H9 (cell line): ENCODE data around the gene MED27. TPM values are rescaled to one million over a fixed set of nuclear protein-coding genes. Genes with fewer than 3 reads are reported as not detected.
A peak's percentile ranks its signal among the peaks of the same experiment; 100 is the strongest.

Experiments used
- DNase-seq: peaks from one replicate; pipeline ENCODE4 v3.0.0-alpha.2; 2017
- H2AFZ ChIP-seq: one replicate; pipeline ENCODE4 v1.6.1; 2013; ENCODE audit warnings: mild to moderate bottlenecking, low read length, control low read depth, moderate library complexity
- H2AK5ac ChIP-seq: 2 replicates; pipeline ENCODE4 v1.6.1; 2013; ENCODE audit warnings: low read length, control low read depth, mixed read lengths; ENCODE audit not compliant: insufficient read length
- H2BK120ac ChIP-seq: one replicate; pipeline ENCODE4 v1.6.1; 2013; ENCODE audit warnings: low read depth, mild to moderate bottlenecking, low read length, control low read depth, inconsistent platforms; ENCODE audit not compliant: poor library complexity, severe bottlenecking
- H2BK12ac ChIP-seq: 2 replicates; pipeline ENCODE4 v1.6.1; 2013; ENCODE audit warnings: low read length, control low read depth, mixed read lengths, low read depth; ENCODE audit not compliant: insufficient read length
- H2BK15ac ChIP-seq: 2 replicates; pipeline ENCODE4 v1.6.1; 2013; ENCODE audit warnings: low read depth, low read length, control low read depth
- H2BK20ac ChIP-seq: one replicate; pipeline ENCODE4 v1.6.1; 2013; ENCODE audit warnings: low read depth, mild to moderate bottlenecking, low read length, control low read depth, inconsistent platforms; ENCODE audit not compliant: poor library complexity, severe bottlenecking
- H2BK5ac ChIP-seq: 2 replicates; pipeline ENCODE4 v1.6.1; 2013; ENCODE audit warnings: low read length, control low read depth, mixed read lengths; ENCODE audit not compliant: insufficient read length
- H3K14ac ChIP-seq: 2 replicates; pipeline ENCODE4 v1.6.1; 2013; ENCODE audit warnings: low read length, control low read depth; ENCODE audit not compliant: insufficient read depth
- H3K18ac ChIP-seq: 2 replicates; pipeline ENCODE4 v1.6.1; 2013; ENCODE audit warnings: low read depth, mild to moderate bottlenecking, mixed read lengths, low read length, control low read depth; ENCODE audit not compliant: insufficient read length
- H3K23ac ChIP-seq: 2 replicates; pipeline ENCODE4 v1.6.1; 2013; ENCODE audit warnings: low read length, control low read depth, mixed read lengths, low read depth; ENCODE audit not compliant: insufficient read length
- H3K23me2 ChIP-seq: 2 replicates; pipeline ENCODE4 v1.6.1; 2013; ENCODE audit warnings: low read depth, mild to moderate bottlenecking, mixed read lengths, low read length, control low read depth; ENCODE audit not compliant: insufficient read length, poor library complexity, severe bottlenecking
- H3K27ac ChIP-seq: 2 replicates; pipeline ENCODE4 v1.5.1; 2013; ENCODE audit warnings: low read length, control low read depth, mixed read lengths, low read depth; ENCODE audit not compliant: insufficient read length
- H3K27me3 ChIP-seq: 2 replicates; pipeline ENCODE4 v1.6.1; 2013; ENCODE audit warnings: low read length, control low read depth, inconsistent platforms; ENCODE audit not compliant: insufficient read depth
- H3K4ac ChIP-seq: 2 replicates; pipeline ENCODE4 v1.6.1; 2013; ENCODE audit warnings: low read depth, mild to moderate bottlenecking, control low read depth, inconsistent platforms, low read length, moderate library complexity
- H3K4me1 ChIP-seq: 2 replicates; pipeline ENCODE4 v1.6.1; 2013; ENCODE audit warnings: low read length, control low read depth, inconsistent platforms; ENCODE audit not compliant: insufficient read depth
- H3K4me2 ChIP-seq: 2 replicates; pipeline ENCODE4 v1.6.1; 2013; ENCODE audit warnings: low read length, control low read depth, mixed read lengths; ENCODE audit not compliant: insufficient read length, insufficient read depth
- H3K56ac ChIP-seq: 2 replicates; pipeline ENCODE4 v1.6.1; 2013; ENCODE audit warnings: low read depth, mild to moderate bottlenecking, mixed read lengths, low read length, control low read depth; ENCODE audit not compliant: insufficient read length
- H3K79me1 ChIP-seq: 2 replicates; pipeline ENCODE4 v1.6.1; 2013; ENCODE audit warnings: low read depth, mild to moderate bottlenecking, moderate library complexity, low read length, control low read depth, inconsistent platforms; ENCODE audit not compliant: insufficient read depth, poor library complexity, severe bottlenecking
- H3K79me2 ChIP-seq: 2 replicates; pipeline ENCODE4 v1.6.1; 2013; ENCODE audit warnings: low read length, control low read depth, inconsistent platforms; ENCODE audit not compliant: insufficient read depth
- H3K9ac ChIP-seq: 2 replicates; pipeline ENCODE4 v1.6.1; 2013; ENCODE audit warnings: low read length, control low read depth, mixed read lengths; ENCODE audit not compliant: insufficient read length; ENCODE audit errors: extremely low read depth
- H3K9me3 ChIP-seq: one replicate; pipeline ENCODE4 v1.6.1; 2013; ENCODE audit warnings: low read depth, low read length, inconsistent platforms; ENCODE audit not compliant: control insufficient read depth
- H3T11ph ChIP-seq: one replicate; pipeline ENCODE4 v1.6.1; 2013; ENCODE audit warnings: mild to moderate bottlenecking, low read length, control low read depth, inconsistent platforms
- H4K20me1 ChIP-seq: one replicate; pipeline ENCODE4 v1.6.1; 2013; ENCODE audit not compliant: control insufficient read depth, insufficient read length, insufficient read depth
- H4K5ac ChIP-seq: 2 replicates; pipeline ENCODE4 v1.6.1; 2013; ENCODE audit warnings: low read depth, mild to moderate bottlenecking, mixed read lengths, low read length, control low read depth; ENCODE audit not compliant: insufficient read length
- H4K8ac ChIP-seq: replicated peaks from 2 replicates; pipeline ENCODE4 v1.6.1; 2013; ENCODE audit warnings: low read length, control low read depth, mixed read lengths, low read depth; ENCODE audit not compliant: insufficient read length
- H4K91ac ChIP-seq: 2 replicates; pipeline ENCODE4 v1.6.1; 2013; ENCODE audit warnings: low read depth, mild to moderate bottlenecking, moderate library complexity, mixed read lengths, low read length, control low read depth; ENCODE audit not compliant: insufficient read length
- H3K27ac Mint-ChIP-seq, 3 experiments: 2 replicates in 2 of 3; 3 replicates in 1 of 3; pipeline ENCODE4 v1.8.0; 2020 to 2021; ENCODE audit warnings: mixed read lengths in 3 of 3, mild to moderate bottlenecking in 1 of 3, moderate library complexity in 1 of 3
- H3K27me3 Mint-ChIP-seq: 2 replicates; pipeline ENCODE4 v1.8.0; 2021; ENCODE audit warnings: low read depth, mild to moderate bottlenecking, moderate library complexity, mixed read lengths
- H3K36me3 Mint-ChIP-seq, 3 experiments: 2 replicates in 2 of 3; 3 replicates in 1 of 3; pipeline ENCODE4 v1.8.0; 2020 to 2021; ENCODE audit warnings: low read depth in 3 of 3, mixed read lengths in 3 of 3; ENCODE audit not compliant: insufficient read depth in 1 of 3
- H3K4me1 Mint-ChIP-seq, 2 experiments: 2 replicates each; pipeline ENCODE4 v1.8.0; 2020; ENCODE audit warnings: mixed read lengths in 2 of 2
- H3K4me3 Mint-ChIP-seq, 2 experiments: 2 replicates in 1 of 2; 3 replicates in 1 of 2; pipeline ENCODE4 v1.8.0; 2020 to 2021; ENCODE audit warnings: mild to moderate bottlenecking in 2 of 2, mixed read lengths in 2 of 2, moderate library complexity in 1 of 2
- H3K9me3 Mint-ChIP-seq, 2 experiments: 2 replicates in 1 of 2; 3 replicates in 1 of 2; pipeline ENCODE4 v1.8.0; 2020; ENCODE audit warnings: mild to moderate bottlenecking in 2 of 2, mixed read lengths in 2 of 2, moderate library complexity in 1 of 2
- CTCF ChIP-seq: fragments of 200-600 bp; sonication (generic); conservative IDR thresholded peaks from 3 replicates; pipeline ENCODE4 v1.8.0; 2021; ENCODE audit warnings: antibody characterized with exemption, mild to moderate bottlenecking
- WGBS: extraction: QIAGEN DNeasy Blood & Tissue Kit; methylation state at CpG from one replicate; pipeline ENCODE4 v1.1.7; 2013; ENCODE audit warnings: missing lambda C conversion rate, low lambda C conversion rate, mixed read lengths; ENCODE audit not compliant: insufficient read length; ENCODE audit errors: extremely low coverage; 5-methylcytosine and 5-hydroxymethylcytosine counted together
- total RNA-seq: library from RNA; stranded (reverse); gene quantifications from 2 replicates; pipeline ENCODE4 v1.2.1, GENCODE V29; 2021

The MED27 gene
- total RNA-seq, 1 experiment from 2014 or later, result 33.5 TPM

- Mint-ChIP-seq H3K27ac (peak overlapping the region in 1 of 3 experiments; percentile 37; a peak in 1 of 7 replicates), H3K4me1 (peaks cover 28 to 34% of the 10 kb centered on the region in 2 experiments)
Measured at GRCh38 chr9:132008855-132009812, 70.5 kb downstream of the MED27 start.

More at GRCh38 chr9:132008855-132009812, 70.5 kb downstream of the MED27 start:
- Histone ChIP-seq H3K9me3 (no peaks in the 10 kb centered on the region), H3K79me2 (no peaks in the 10 kb centered on the region), H2AFZ (no peak overlapping the region), H4K91ac (no peak overlapping the region), H3K4me1 (peaks cover 11% of the 10 kb centered on the region; the same call in 1 of the 2 replicates), H3K18ac (no peak overlapping the region), H3K23me2 (no peaks in the 10 kb centered on the region), H3K56ac (no peak overlapping the region), H3K79me1 (peaks cover 3% of the 10 kb centered on the region), H2BK15ac (no peak overlapping the region), H2BK12ac (no peak overlapping the region), H2BK20ac (no peak overlapping the region), H4K8ac (no peak overlapping the region), H3K14ac (peak overlapping the region; percentile 40; the same call in 1 of the 2 replicates), H2BK120ac (no peak overlapping the region), H2BK5ac (no peak overlapping the region), H4K5ac (no peak overlapping the region), H3K27me3 (no peaks in the 10 kb centered on the region), H4K20me1 (no peaks in the 10 kb centered on the region), H3K9ac (no peak overlapping the region), H3K27ac (no peak overlapping the region), H3K4me2 (no peak overlapping the region), H3K4ac (no peak overlapping the region), H2AK5ac (no peak overlapping the region), H3T11ph (no peak overlapping the region), H3K23ac (no peak overlapping the region)
- Mint-ChIP-seq H3K4me3 (no peak overlapping the region), H3K36me3 (peaks cover 5 to 9% (median 7%) of the 10 kb centered on the region in 3 experiments; a peak in 4 of 7 replicates), H3K9me3 (no peaks in the 10 kb centered on the region), H3K27me3 (no peaks in the 10 kb centered on the region)
- no CpG with 5 or more reads among the region's 12 CpGs for WGBS
- no peak for DNase-seq
- no peak for TF ChIP-seq CTCF
